Progenitor cell of endocrine pancreas (in vitro differentiated cells): ENCODE data around the gene AOX1. TPM values are rescaled to one million over a fixed set of nuclear protein-coding genes. Genes with fewer than 3 reads are reported as not detected.
A peak's percentile ranks its signal among the peaks of the same experiment; 100 is the strongest.

Source experiments
- DNase-seq: peaks from one replicate; pipeline ENCODE4 v3.0.0; 2021; ENCODE audit warnings: low spot score; ENCODE audit not compliant: unreplicated experiment
- H3K27ac Mint-ChIP-seq: 2 replicates; pipeline ENCODE4 v1.8.0; 2021; ENCODE audit warnings: mild to moderate bottlenecking, moderate library complexity, mixed read lengths
- H3K27me3 Mint-ChIP-seq: 2 replicates; pipeline ENCODE4 v1.8.0; 2021; ENCODE audit warnings: mixed read lengths
- H3K36me3 Mint-ChIP-seq: 2 replicates; pipeline ENCODE4 v1.8.0; 2022; ENCODE audit warnings: mixed read lengths; ENCODE audit not compliant: insufficient read depth
- H3K4me1 Mint-ChIP-seq: 2 replicates; pipeline ENCODE4 v1.8.0; 2021; ENCODE audit warnings: low read depth, mixed read lengths
- H3K4me3 Mint-ChIP-seq: 2 replicates; pipeline ENCODE4 v1.8.0; 2021; ENCODE audit warnings: low read depth, mild to moderate bottlenecking, moderate library complexity, mixed read lengths
- H3K9me3 Mint-ChIP-seq: 2 replicates; pipeline ENCODE4 v1.8.0; 2021; ENCODE audit warnings: low read depth, mixed read lengths
- CTCF ChIP-seq: fragments of 200-600 bp; sonication (generic); IDR thresholded peaks from one replicate; pipeline ENCODE4 v1.5.0; 2021; ENCODE audit warnings: antibody characterized with exemption, mild to moderate bottlenecking; ENCODE audit not compliant: unreplicated experiment
- total RNA-seq: library from RNA; stranded (reverse); gene quantifications from 2 replicates; pipeline ENCODE4 v1.2.1, GENCODE V29; 2021

AOX1 gene
- total RNA-seq, 1 donor from 2014 or later = 4.1 TPM

- Mint-ChIP-seq H3K4me3 (no peak overlapping the region), H3K4me1 (peaks cover 60% of the 10 kb centered on the region), H3K36me3 (no peaks in the 10 kb centered on the region), H3K27me3 (peaks cover 16% of the 10 kb centered on the region), H3K9me3 (peaks cover 2% of the 10 kb centered on the region), H3K27ac (no peak overlapping the region)
- DNase-seq = no peak
- TF ChIP-seq CTCF = no peak
Observed at GRCh38 chr2:200592406-200593075, 6.7 kb downstream of the AOX1 start.

GRCh38 chr2:200593905-200594304 lies 8.1 kb downstream of the AOX1 start:
- Mint-ChIP-seq H3K9me3 (peaks cover 2% of the 10 kb centered on the region), H3K4me3 (no peak overlapping the region), H3K27ac (peak overlapping the region; percentile 62), H3K27me3 (peaks cover 16% of the 10 kb centered on the region), H3K36me3 (no peaks in the 10 kb centered on the region), H3K4me1 (peaks cover 56% of the 10 kb centered on the region)
- no peak for DNase-seq
- no peak for TF ChIP-seq CTCF

DNA sequence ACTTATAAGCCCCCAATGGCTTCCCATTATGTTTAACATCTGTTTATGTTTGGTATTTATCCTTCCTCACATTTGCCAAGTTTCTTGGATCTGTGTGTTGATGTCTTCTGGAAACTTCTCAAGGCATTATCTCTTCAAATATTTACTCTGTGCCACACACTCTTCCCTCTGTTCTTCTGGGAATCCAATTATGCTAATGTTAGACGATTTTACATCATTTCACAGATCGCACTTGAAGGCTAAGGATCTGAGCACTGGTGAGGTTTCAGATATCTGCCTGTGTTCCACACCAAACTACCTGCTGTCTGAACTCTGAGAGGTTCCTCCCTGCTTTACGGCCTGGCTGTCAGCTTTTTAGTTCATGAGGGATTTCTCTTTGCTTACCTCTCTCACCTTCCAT lies 10.1 kb downstream of the AOX1 start:
- H3K4me1 Mint-ChIP-seq = peaks cover 59% of the 10 kb centered on the region
- H3K9me3 Mint-ChIP-seq = peaks cover 2% of the 10 kb centered on the region
- no peak overlapping the region for H3K4me3 Mint-ChIP-seq
- no peaks in the 10 kb centered on the region for H3K36me3 Mint-ChIP-seq
- H3K27me3 Mint-ChIP-seq = peaks cover 2% of the 10 kb centered on the region
- DNase-seq = no peak
- H3K27ac Mint-ChIP-seq = peak overlapping the region; percentile 81
- no peak for TF ChIP-seq CTCF

GRCh38 chr2:200596774-200597570 lies 11.2 kb downstream of the AOX1 start:
- Mint-ChIP-seq H3K36me3 (no peaks in the 10 kb centered on the region), H3K4me1 (peaks cover 59% of the 10 kb centered on the region), H3K9me3 (peaks cover 2% of the 10 kb centered on the region), H3K27me3 (no peaks in the 10 kb centered on the region), H3K4me3 (peak overlapping the region; percentile 35), H3K27ac (peak overlapping the region; percentile 81)
- DNase-seq = no peak
- TF ChIP-seq CTCF = no peak

- H3K9me3 Mint-ChIP-seq = peaks cover 2% of the 10 kb centered on the region
- no peaks in the 10 kb centered on the region for H3K27me3 Mint-ChIP-seq
- TF ChIP-seq CTCF = no peak
- no peak overlapping the region for H3K4me3 Mint-ChIP-seq
- no peak overlapping the region for H3K27ac Mint-ChIP-seq
- H3K4me1 Mint-ChIP-seq = peaks cover 53% of the 10 kb centered on the region
- no peak for DNase-seq
- no peaks in the 10 kb centered on the region for H3K36me3 Mint-ChIP-seq
Observed at GRCh38 chr2:200599206-200599605, 13.4 kb downstream of the AOX1 start.
